Measurements from ENCODE around the gene MAP7. TPM values are rescaled to one million over a fixed set of nuclear protein-coding genes. Genes with fewer than 3 reads are reported as not detected.
A peak's percentile ranks its signal among the peaks of the same experiment; 100 is the strongest.

The MAP7 gene
- total and polyA plus RNA-seq, 2 experiments from 2014 or later, result 4.1 to 13.8 TPM

DNA sequence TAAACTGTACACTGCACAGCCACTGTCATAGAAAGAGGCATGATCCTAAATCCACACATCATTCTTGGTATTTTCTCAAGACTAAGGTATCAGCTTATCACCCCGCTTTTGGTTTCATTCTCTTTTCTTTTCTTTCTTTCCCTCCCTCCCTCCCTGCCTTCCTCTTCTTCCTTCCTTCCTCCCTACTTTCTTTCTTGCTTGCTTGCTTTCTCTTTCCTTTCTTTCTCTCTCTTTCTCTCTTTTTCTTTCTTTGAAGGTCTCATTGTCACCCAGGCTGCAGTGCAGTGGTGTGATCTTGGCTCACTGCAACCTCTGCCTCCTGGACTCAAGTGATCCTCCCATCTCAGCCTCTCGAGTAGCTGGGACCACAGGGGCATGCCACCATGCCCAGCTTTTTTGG, 81.1 kb downstream of the MAP7 start:
- Histone ChIP-seq H3K9me3 (ENCODE audit: low read depth) (no peaks in the 10 kb centered on the region), H3K27ac (no peak overlapping the region), H3K4me3 (no peak overlapping the region), H3K27me3 (no peaks in the 10 kb centered on the region), H3K4me1 (ENCODE audit: low read depth) (peaks cover 6% of the 10 kb centered on the region), H3K36me3 (no peaks in the 10 kb centered on the region)
- DNase-seq (ENCODE audit: low read depth in 1 of 2, low spot score in 1 of 2), result no peak
- no peak for TF ChIP-seq CTCF (IDR thresholded peaks at IDR 0.05; ENCODE audit: low read depth, low read length)

- H3K4me3 ChIP-seq, result no peak overlapping the region
- no peak overlapping the region for H3K27ac ChIP-seq
- TF ChIP-seq CTCF (IDR thresholded peaks at IDR 0.05; ENCODE audit: low read depth, low read length), result no peak
- no peak for DNase-seq (ENCODE audit: low read depth in 1 of 2, low spot score in 1 of 2)
- no peaks in the 10 kb centered on the region for H3K27me3 ChIP-seq
- H3K36me3 ChIP-seq, result no peaks in the 10 kb centered on the region
- H3K9me3 ChIP-seq (ENCODE audit: low read depth), result no peaks in the 10 kb centered on the region
- peaks cover 6% of the 10 kb centered on the region for H3K4me1 ChIP-seq (ENCODE audit: low read depth)
Measured at GRCh38 chr6:136468711-136469110, 81.5 kb downstream of the MAP7 start.

- no peak for DNase-seq (ENCODE audit: low read depth in 1 of 2, low spot score in 1 of 2)
- no peak for TF ChIP-seq CTCF (IDR thresholded peaks at IDR 0.05; ENCODE audit: low read depth, low read length)
- H3K36me3 ChIP-seq, result no peaks in the 10 kb centered on the region
- H3K27ac ChIP-seq, result peak overlapping the region; percentile 26
- no peak overlapping the region for H3K4me3 ChIP-seq
- peaks cover 6% of the 10 kb centered on the region for H3K4me1 ChIP-seq (ENCODE audit: low read depth)
- H3K9me3 ChIP-seq (ENCODE audit: low read depth), result no peaks in the 10 kb centered on the region
- no peaks in the 10 kb centered on the region for H3K27me3 ChIP-seq
Measured at GRCh38 chr6:136467186-136467585, 83.0 kb downstream of the MAP7 start.

- Histone ChIP-seq H3K4me1 (ENCODE audit: low read depth) (peaks cover 6% of the 10 kb centered on the region), H3K27me3 (no peaks in the 10 kb centered on the region), H3K4me3 (no peak overlapping the region), H3K9me3 (ENCODE audit: low read depth) (no peaks in the 10 kb centered on the region), H3K27ac (peak overlapping the region; percentile 26), H3K36me3 (no peaks in the 10 kb centered on the region)
- peak in 1 of 2 donors; percentile 3 for DNase-seq (ENCODE audit: low read depth in 1 of 2, low spot score in 1 of 2)
- TF ChIP-seq CTCF (IDR thresholded peaks at IDR 0.05; ENCODE audit: low read depth, low read length), result no peak
Measured at GRCh38 chr6:136466777-136467176, 83.4 kb downstream of the MAP7 start.

DNA sequence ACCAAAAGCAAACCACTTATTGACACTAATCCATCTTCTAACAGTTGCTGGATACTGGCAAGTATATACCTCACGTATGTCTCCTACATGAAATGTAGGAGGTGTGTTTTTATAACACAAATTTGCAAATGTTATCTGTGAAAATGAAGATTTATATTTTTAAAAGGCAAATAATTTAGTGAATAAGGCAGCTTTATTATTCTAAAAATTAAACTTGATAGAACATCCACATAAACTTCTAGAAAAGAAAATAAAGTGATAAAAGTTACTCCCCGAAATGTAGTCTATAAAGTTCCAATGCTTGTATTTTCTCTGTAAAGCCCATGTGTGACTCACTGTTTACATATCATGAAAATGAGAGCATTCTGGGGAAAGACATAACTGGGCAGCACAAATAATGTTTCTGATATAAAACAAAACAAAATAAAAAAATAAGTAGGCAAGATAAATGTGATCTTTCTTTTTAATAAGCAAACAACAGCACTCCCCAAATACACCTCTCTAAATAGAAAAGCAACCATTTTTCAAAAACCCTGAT, 84.4 kb downstream of the MAP7 start:
- Histone ChIP-seq H3K36me3 (no peaks in the 10 kb centered on the region), H3K4me3 (no peak overlapping the region), H3K27ac (no peak overlapping the region), H3K4me1 (ENCODE audit: low read depth) (peaks cover 6% of the 10 kb centered on the region), H3K27me3 (no peaks in the 10 kb centered on the region), H3K9me3 (ENCODE audit: low read depth) (no peaks in the 10 kb centered on the region)
- DNase-seq (ENCODE audit: low read depth in 1 of 2, low spot score in 1 of 2), result no peak
- no peak for TF ChIP-seq CTCF (IDR thresholded peaks at IDR 0.05; ENCODE audit: low read depth, low read length)

DNA sequence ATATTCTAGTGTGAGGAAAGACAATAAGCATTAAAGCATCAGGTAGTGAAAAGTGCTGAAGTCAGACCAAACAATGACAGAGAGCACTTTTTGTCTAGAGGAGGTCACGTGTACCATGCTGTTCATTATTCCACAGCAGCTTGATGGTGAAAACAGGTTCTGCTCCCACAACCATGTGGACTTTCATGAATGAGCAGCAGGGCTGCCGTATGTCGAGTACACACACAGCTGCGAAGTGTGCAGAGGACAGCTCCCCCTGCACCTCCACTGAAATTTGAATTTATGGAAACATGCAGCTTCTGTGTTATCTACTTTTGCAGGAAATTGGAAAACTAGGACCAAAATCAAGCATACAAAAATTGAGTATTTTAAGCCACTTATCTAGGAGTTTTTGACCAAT, 85.3 kb downstream of the MAP7 start:
- H3K36me3 ChIP-seq, result no peaks in the 10 kb centered on the region
- no peaks in the 10 kb centered on the region for H3K27me3 ChIP-seq
- no peak overlapping the region for H3K4me3 ChIP-seq
- no peak for DNase-seq (ENCODE audit: low read depth in 1 of 2, low spot score in 1 of 2)
- no peak overlapping the region for H3K27ac ChIP-seq
- no peak for TF ChIP-seq CTCF (IDR thresholded peaks at IDR 0.05; ENCODE audit: low read depth, low read length)
- no peaks in the 10 kb centered on the region for H3K9me3 ChIP-seq (ENCODE audit: low read depth)
- peaks cover 6% of the 10 kb centered on the region for H3K4me1 ChIP-seq (ENCODE audit: low read depth)
